NCI-H345 (cell line): ENCODE measurements around the gene TOB2.
A peak's percentile ranks its signal among the peaks of the same experiment; 100 is the strongest.
"Not testable (repeated sequence)": the region's sequence is repeated elsewhere in the genome, so short reads cannot be mapped to it uniquely, and the experiment has no call there.

ENCODE experiments used
- DNase-seq: peaks from one replicate; lab custom pipeline; 2025; lab: John Stamatoyannopoulos, UW

TOB2 gene

GRCh38 chr22:41429232-41429950, 17.2 kb downstream of the TOB2 start:
- no peak for DNase-seq

- no peak for DNase-seq
Measured at GRCh38 chr22:41425660-41426365, 20.8 kb downstream of the TOB2 start.

GRCh38 chr22:41418717-41419116, 27.9 kb downstream of the TOB2 start:
- DNase-seq, result no peak

GRCh38 chr22:41417622-41418390, 28.8 kb downstream of the TOB2 start:
- DNase-seq, result no peak

- DNase-seq, result no peak
Measured at GRCh38 chr22:41415554-41415953, 31.0 kb downstream of the TOB2 start.

GRCh38 chr22:41411021-41411851, 35.4 kb downstream of the TOB2 start:
- no peak for DNase-seq

- no peak for DNase-seq
Measured at GRCh38 chr22:41410311-41410751, 36.3 kb downstream of the TOB2 start.

GRCh38 chr22:41408665-41409064, 37.9 kb downstream of the TOB2 start:
- DNase-seq, result no peak

- no peak for DNase-seq
Measured at GRCh38 chr22:41407433-41407832, 39.2 kb downstream of the TOB2 start.

GRCh38 chr22:41406410-41406809, 40.2 kb downstream of the TOB2 start:
- no peak for DNase-seq

- no peak for DNase-seq
Measured at GRCh38 chr22:41405588-41405987, 41.0 kb downstream of the TOB2 start.

- peak; percentile 73 for DNase-seq
Measured at GRCh38 chr22:41403532-41404318, 42.9 kb downstream of the TOB2 start.

GRCh38 chr22:41402851-41403250, 43.8 kb downstream of the TOB2 start:
- DNase-seq, result not testable (repeated sequence)

- peak; percentile 60 for DNase-seq
Measured at GRCh38 chr22:41401781-41402648, 44.6 kb downstream of the TOB2 start.

- DNase-seq, result no peak
Measured at GRCh38 chr22:41398921-41399320, 47.7 kb downstream of the TOB2 start.

GRCh38 chr22:41397143-41397811, 49.3 kb downstream of the TOB2 start:
- DNase-seq, result no peak

GRCh38 chr22:41395531-41396240, 50.9 kb downstream of the TOB2 start:
- no peak for DNase-seq

- no peak for DNase-seq
Measured at GRCh38 chr22:41394012-41394356, 52.6 kb downstream of the TOB2 start.

- DNase-seq, result no peak
Measured at GRCh38 chr22:41387341-41387740, 59.3 kb downstream of the TOB2 start.
